HG03159 (cell line): ENCODE results near the gene FAM240A.

Experiments
- ATAC-seq: cut with Tn5 transposase; IDR thresholded peaks from one replicate; pipeline ENCODE4 v1.9.1; 2021; ENCODE audit warnings: mild to moderate bottlenecking, moderate library complexity; ENCODE audit not compliant: unreplicated experiment

The FAM240A gene

DNA sequence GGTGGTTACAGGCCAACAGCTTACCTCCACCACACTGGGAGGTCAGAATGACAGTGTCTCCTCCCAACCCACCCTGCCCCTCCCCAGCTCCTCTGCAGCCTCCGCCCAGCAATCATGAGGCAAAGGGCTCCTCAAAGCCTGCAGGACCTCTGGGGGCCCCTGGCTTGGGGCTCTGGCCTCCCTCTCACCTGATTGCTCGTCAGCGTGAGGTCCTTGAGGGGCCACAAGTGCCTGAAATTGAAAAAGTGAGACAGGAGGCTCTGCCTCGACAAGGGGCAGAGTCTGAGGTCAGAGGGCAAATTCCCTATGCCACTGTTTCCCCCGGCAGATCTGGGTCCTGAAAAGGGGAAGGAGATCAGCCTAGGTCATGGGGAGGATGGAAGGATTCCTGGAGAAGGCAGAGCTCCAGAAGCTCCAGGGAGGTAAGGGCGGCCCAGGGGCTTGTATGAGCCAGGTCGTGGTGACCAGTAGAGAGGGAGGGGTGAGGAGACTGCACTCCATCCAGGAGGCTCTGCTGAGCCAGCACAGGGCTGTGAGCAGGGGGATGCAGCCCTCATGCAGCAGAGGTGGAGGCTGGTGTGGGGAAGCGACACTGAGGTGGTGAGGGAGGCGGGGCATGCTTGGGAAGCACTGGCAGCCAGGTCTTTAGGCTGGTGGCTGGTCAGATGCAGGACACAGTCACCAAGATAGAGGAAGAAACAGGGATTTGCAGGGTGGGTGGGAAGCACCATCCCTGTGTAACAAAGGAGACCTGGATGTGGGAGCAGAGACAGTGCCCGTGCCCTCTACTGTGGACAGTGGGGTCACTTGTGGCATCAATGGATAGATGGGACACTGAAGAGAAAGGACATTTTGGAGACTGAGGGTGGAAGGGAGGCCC is 61.1 kb downstream of the FAM240A start:
- no peak for ATAC-seq

DNA sequence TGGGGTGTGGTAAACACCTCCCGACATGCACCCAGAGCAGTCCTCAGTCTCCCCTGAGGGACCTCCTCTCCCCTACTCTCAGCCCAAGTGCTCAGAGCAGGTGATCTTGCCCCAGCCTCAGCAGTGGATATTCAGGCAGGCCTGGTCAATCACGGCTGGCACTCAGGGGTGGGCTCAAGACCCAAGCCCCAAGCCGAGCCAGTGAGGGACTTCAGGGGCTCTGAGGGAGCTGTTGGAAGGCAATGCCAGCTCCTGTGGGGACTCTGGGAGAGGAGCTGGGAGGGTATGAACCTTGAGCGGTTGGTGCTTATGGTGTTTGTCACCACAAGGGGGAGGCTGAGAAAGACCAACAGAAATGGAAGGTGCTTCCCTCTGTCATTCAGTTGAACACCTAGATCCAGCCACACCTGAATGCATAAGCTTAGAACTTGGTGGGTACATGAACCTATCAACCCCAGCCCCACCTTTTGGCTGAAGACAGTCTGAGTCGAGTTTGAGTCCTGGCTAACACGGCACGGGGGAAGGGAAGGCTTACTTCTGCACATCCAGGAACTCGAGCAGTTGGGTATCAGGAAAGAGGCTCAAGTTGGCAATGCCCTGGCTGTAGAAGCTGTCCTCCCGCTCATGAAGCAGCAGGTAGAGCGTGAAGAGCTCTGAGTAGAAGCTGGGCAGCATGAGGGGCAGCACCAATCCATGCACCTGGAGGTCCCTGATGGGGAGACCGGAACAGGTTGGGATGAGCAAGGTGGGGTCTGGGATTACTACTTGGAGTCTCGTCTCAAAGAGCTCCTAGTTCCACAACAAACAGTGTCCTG is 61.9 kb downstream of the FAM240A start:
- no peak for ATAC-seq

DNA sequence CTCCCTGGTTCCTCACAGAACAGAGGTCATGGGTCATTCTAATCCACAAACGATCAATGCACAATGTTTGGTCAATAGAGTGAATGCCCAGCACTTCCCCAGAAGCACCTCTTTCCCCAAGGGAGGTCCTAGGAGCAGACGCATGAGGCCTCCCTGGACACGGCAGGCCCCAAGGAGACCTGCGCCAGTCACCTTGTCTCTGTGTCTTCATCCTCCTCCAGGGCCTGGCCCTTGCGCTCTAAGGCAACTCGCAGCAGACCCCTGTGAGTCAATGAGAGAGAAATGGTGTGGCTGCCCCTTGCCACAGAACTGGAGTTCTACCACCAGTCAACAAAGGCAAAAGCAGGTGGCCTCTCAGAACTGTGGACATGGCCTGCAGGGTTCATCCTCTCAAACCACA is 63.1 kb downstream of the FAM240A start:
- ATAC-seq = no peak
